ENCODE data around the gene CLN5.
"Not testable (repeated sequence)": the region's sequence is repeated elsewhere in the genome, so short reads cannot be mapped to it uniquely, and the experiment has no call there.

Gene CLN5

DNA sequence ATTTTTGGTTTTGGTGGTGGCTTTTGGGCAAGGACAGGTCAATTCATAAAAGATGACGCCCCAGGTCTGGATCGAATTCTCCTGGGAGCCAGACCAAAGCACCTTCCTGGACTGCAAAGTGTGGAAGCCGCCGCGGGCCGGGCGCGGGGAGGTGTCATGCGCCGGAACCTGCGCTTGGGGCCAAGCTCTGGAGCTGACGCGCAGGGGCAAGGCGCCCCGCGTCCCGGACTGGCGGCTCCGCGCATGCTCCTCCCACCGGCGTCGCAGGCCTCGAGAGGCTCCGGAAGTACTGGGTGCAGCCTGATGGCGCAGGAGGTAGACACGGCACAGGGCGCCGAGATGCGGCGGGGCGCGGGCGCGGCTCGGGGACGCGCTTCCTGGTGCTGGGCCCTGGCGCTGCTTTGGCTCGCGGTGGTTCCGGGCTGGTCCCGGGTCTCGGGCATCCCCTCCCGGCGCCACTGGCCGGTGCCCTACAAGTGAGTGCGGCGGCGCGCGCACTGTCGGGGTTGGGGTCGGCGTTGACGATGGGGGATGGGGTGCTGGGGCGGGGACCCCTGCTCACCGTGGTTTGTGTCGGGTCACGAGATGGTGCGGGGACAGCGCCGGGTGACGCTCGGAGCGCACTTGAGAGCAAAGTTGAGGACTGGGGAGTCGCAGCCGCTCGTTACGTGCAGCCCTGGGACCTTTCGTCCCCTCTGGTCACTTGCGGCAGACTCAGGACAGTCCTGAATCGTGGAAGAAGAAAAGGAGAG is at the start of gene CLN5:
Gene CLN5, plus strand, starts transcription at position 286 of the 752 bp plus-strand sequence. Its CDS starts 18 bp downstream, at position 304.
- peak; percentile 77 for DNase-seq

DNA sequence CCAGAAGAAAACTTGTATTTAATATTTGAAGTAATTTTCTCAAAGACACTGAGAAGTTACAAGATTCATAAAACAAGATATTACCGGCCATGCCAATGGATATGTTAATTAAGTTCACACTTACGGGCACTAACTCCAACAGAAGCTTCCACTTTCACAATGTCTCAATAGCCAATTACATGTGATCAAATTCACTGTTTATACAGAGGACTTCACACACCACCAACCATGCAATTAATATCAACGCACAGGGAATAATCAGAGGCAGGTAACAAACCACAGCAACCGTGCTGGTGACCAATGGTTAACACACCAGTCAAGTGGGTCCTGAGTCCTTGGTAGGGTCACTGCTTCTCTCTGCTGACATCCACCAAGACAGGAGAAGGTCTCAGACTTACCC is 49.5 kb upstream of the CLN5 start:
- DNase-seq = no peak

DNA sequence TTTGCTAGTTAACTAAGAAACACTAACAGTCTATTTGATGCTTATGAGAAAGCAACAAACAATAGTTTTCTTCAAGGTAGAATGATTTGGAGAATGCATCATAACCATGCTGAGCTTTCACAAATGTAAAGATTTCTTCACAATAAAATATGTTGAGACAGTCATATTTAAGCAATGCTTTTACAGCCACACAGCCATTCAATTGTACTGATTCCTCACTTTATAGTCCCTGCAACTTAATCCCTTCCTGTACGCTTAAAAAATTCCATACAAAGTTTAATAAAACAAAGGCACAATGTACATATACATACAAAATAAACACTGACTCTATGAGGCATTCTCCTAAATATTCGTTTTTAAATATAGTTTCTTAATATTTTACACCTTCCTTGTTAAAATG is 48.2 kb upstream of the CLN5 start:
- DNase-seq = no peak

DNA sequence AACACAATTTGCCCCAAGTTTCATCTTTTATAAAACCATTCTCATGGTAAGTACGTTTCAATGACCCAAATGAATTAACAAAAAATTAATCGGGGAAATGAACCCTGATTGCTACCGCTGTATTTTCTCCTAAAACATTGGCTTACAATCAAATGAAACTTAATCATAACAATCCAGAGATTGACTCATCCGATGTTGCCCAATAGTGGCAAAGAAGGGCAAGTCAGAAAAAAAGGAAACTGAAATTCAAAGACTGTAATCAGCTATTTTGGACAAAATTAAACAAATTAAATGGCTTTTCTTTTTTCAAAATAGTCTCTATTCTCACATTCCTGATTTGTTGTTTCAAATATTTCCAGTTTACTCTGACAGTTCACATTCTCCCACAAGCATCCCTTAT is 47.4 kb upstream of the CLN5 start:
- DNase-seq = no peak

DNA sequence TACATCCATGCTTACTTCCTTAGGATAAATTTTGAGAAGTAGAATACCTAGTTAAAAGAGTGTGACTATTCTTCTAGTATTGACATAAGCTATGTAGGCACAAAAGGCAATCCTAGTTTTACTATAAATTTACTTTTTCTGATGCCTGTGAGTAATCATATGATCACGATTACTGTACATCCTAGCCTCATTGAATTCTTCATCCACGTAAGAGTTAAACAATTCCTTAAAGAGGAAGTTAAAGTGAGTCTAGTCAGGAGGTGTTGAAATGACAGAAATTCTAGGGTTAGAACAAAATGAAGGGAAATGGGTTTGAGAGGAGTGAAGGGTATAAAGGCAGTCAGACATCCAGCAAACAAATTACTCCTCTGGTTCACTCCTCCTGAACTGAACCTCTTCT is 43.7 kb upstream of the CLN5 start, which contains the start of gene ACOD1:
Gene ACOD1, plus strand, starts transcription at position 363 of the 400 bp plus-strand sequence. CDS start 48 bp downstream, outside the sequence.
- DNase-seq = no peak

DNA sequence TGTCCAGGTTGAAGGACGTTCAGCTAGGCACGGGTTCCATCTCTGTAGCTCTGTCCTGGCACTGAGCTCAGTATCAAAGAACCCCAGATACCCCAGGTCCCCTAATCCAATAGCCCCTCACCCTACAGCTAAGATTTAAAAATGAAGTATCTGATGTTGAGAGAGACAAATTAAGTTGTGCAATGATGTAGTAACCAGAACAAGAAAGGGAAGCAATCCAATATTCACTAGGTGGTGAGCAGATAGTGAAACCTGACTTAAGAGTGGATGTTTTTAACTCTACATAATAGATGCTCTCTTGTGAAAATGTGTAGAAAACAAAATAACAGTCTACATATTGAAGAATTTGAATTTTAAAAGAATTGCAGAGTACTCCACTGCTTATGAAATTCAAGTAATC is 41.8 kb upstream of the CLN5 start:
- DNase-seq = no peak

DNA sequence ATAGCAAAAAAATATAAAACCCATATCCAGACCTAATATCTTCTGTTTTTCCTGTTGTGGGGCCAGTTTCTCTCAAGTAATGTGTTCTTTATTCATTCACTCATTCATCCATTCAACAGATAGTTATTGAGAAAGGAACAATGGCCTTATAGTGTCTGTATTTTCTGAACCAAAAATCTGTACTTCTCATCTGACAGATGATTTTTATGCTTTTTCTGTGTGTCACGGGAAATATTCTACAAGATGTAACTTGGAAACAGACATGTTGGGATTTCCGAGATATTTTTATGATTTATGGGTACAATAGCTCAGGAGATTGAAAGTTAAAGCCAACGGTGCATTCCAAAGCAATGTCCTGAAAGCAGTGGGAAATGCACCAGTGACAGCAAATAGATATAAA is 37.9 kb upstream of the CLN5 start:
- DNase-seq = no peak

DNA sequence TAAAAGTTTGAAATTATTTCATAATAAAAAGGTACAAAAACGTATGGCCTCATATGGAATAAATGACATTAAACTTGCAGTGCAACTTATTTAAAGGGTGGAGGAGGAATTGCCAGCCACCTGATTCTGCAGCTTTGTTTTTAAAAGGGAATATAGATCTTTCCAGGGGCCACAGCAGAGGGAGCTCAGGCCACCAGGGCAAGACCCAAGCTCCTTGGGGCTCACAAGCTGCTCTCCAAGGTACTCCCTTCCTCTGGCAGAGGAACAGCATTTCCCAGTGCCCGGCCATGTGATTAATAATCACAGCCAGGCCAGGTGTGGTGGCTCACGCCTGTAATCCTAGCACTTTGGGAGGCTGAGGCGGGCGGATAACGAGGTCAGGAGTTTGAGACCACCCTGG is 37.3 kb upstream of the CLN5 start:
- DNase-seq = no peak

DNA sequence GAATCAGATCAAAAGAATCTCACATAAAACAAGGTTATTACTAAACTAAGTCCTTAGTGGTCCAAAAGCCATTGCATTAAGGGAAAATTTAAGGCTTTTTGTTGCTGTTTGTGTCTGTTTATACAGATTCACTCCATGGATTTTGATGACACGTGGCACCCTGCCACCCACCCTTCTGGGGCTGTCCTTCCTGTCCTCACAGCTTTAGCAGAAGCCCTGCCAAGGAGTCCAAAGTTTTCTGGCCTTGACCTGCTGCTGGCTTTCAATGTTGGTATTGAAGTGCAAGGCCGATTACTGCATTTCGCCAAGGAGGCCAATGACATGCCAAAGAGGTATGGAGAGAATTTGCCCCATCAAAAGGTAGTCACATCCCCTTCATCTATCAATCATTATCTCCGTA is 36.7 kb upstream of the CLN5 start:
- DNase-seq = no peak

DNA sequence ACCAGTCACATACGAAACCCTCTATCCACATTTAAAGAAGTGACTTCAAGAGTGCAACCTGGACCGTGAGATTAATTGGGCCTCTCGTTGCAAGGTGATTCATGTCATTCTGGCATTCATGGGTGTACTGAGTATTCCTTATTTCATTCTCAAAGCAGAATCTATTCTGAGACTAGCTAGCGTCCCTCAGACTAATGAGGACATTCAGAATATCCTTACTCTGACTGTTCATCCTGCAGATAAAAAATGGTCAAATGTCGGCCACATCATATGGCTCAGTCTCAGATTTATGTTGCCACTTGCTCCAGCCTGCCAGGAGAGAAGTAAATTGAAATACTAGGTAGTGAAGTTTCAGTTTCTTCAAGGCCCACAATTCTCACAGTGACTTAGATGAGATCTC is 36.2 kb upstream of the CLN5 start:
- no peak for DNase-seq

DNA sequence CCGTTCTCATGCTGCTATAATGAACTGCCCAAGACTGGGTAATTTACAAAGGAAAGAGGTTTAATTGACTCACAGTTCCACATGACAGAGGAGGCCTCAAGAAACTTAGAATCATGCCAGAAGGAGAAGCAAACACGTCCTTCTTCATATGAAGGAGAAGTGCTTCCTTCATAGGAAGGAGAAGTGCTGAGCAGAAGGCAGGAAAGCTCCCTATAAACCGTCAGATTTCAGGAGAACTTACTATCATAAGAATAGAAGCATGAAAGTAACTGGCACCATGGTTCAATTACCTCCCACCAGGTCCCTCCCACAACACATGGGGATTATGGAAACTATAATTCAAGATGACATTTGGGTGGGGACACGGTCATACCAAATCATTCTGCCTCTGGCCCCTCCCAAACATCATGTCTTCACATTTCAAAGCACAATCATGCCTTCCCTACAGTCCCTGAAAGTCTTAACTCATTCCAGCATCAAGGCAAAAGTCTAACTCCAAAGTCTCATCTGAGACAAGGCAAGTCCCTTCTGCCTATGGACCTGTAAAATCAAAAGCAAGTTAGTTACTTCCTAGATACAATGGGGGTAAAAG is 32.9 kb upstream of the CLN5 start:
- DNase-seq = no peak

DNA sequence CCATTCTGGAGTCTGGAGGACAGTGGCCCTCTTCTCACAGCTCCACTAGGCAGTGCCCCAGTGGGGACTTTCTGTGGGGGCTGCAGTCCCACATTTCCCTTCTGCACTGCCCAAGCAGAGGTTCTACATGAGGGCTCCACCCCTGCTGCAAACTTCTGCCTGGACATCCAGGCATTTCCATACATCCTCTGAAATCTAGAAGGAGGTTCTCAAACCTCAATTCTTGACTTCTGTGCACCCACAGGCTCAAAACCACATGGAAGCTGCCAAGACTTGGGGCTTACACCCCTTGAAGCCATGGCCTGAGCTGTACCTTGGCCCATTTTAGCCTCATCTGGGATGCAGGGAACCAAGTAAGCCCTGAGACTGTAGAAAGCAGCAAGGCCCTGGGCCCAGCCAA is 32.1 kb upstream of the CLN5 start:
- DNase-seq = not testable (repeated sequence)

DNA sequence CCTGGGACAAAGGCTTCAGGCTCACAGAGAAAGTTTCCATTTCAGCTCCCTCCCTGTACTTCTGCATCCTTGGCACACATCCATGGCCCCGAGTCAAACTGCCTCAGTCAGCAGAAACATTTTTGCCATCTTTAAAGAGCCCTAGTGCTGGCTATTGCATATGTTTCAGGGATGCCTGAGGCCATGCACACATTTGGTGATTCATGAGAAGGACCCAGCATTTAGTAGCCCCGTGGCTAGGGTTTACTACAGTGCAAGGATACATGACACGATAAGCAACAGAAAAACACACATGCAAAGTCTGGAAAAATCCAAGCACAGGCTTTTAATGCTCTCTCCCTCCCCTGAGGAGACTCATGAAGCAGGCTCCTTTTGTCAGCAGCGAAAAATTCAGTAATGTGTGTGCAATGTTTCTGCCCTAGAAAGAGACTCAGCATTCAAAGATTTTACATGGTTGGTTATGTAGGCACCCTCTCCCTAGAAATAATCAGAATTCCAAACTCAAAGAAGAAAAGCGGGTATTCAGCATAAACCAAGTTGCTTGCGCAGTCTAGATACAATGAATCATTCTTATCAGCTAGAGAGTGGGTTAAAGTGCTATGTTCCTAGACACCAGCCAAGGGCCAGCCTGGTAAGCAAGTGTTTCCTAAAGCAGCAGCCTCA is 26.0 kb upstream of the CLN5 start:
- no peak for DNase-seq

DNA sequence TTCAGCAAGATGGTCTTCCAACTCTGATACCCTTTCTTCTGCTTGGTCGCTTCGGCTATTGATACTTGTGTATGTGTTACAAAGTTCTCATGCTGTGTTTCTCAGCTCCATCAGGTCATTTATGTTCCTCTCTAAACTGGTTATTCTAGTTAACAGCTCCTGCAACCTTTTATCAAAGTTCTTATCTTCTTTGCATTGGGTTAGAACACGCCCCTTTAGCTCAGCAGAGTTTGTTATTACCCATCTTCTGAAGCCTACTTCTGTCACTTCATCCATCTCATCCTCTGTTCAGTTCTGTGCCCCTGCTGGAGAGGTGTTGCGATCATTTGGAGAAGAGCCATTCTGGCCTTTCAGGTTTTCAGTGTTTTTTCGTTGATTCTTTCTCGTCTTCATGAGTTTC is 24.9 kb upstream of the CLN5 start:
- no peak for DNase-seq

DNA sequence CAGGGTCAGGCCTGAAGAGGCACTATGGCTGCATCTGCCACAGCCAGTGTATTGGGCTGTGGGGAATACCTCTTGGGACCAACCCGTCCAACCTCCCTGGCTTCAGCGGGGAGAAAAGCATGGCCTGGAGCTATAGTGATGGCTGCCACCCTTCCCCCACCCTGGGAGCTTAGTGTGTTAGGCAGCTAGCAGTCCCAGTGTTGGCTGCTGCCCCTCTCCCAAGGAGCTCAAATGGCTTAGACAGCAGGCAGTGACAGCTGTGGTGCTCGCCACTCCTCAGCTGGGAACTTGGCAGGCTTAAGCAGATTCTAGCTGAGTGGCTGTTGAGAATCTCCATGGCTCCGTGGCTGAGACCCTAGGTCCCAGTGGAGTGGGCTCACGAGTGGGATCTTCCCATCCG is 23.8 kb upstream of the CLN5 start:
- DNase-seq = no peak

DNA sequence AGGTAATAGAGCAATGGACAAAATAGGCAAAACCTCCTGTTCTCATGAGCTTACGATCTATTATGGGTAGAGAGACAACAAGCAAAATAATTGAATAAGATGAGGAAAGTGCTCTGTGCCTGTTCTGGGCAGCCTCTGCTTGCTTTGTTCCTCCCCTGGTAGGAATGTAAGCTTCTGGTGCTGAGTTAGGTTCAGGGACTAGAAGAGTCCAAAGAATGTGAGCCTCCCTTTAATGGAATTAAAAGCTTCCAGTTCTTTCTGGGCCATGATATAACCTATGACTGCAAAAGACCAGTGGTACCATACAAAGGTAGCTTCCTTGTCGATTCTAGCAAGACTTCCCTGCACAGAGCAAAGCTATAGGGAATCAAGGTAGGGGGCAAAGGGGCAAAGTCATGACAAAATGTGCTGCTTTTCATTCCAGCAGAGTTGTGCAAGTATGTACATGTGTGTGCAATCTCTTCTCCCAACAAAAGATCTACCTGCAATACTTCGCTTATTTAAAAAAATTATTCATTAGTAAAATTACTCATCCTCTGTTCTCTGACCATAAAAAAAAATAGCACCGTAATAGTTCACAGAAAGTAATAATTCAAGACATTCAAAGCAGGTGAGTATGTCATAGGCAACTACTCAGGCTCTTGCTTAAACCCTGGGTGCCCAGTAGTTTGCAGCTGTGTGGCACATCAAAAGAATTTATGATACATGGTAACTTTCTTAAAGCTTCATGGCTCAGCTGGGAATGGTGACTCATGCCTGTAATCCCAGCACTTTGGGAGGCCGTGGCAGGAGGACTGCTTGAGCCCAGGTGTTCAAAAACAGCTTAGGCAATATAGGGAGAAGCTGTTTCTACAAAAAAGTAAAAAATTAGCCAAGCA is 22.2 kb upstream of the CLN5 start:
- DNase-seq = no peak

DNA sequence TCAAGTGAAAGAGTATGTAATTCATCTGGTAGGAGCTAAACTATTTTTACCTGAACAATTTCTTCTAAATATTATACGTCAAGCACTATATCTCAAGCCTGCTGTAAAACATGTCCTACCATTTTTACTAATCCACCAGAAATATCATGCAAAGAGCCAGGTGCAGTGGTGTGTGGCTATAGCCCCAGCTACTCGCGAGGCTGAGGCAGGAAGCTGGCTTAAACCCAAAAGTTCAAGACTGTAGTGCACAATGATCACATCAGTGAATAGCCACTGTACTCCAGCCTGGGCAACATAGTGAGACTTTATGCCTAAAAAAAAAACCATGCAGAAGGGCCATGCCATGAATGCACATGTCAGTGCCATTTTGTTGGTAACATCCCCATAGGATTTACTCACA is 20.7 kb upstream of the CLN5 start:
- DNase-seq = no peak

DNA sequence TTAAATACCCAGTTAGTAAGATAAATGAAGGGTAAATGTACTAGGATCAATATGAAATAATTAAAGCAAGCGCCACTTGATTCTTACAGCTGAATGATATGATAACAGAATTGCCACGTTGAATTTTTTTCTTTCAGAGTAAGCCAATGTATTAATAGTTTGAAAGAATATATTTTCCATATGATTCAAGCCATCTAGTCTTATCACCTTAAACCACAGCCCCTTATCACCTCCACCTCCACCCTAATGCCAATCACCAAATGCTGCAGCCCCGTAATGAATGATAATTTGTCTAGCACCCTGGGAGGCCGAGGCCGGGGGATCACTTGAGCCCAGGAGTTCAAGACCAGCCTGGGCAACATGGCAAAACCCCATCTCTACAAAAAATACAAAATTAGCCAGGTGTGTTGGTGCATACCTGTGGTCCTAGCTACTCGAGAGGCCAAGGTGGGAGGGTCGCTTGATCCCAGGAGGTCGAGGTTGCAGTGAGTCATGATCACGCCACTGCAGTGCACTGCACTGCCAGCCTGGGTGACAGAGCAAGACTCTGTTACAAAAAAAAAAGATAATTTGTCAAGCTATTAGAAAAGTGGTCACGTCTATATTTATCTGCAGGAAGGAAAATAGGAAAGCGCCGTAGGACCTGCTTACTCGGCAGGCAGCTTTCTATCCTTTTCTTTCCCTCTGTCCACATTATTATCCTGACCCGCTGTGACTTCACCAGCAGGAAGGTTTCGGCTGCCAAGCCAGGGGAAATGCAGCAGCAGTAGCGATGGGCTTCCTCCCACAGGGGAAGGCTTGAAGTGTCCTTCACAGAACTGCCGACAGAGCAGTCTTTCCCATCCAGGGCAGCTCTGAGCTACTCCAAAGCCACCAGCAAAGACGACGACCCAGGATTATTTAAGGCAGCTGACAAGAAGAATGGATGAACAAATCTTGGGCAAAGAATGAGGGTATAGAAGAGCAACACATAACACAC is 19.7 kb upstream of the CLN5 start:
- DNase-seq = no peak

DNA sequence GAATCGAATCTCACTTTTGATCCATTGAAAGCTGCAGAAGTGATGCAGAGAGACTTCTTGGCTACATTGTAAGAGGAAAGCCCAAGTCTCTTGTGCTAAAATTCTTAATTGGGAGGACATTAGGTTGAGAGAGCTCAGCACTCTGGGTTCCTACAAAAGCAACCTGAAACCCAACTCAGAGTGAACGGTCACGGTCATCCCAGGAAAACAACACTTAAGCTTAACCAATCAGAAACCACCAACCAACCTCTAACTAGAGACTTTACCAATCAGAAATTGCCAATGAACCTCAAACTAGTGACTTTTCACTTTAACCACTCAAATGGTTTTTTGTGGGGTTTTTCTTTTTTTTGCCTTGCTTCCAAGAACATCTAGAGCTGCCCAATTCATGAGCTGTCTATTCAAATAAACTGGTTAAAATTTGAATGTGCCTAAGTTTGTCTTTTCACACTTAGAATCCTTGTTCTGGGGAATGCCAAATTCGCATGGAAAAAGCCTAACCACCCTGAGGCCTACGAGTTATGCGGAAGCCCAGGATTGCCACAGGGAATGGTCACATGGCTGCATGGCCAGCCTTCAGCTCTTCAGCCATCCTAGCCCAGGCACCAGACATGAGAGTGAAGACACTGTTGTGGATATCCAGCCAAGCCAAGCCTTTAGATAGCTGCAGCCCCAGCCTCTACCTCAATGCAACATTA is 17.8 kb upstream of the CLN5 start:
- DNase-seq = no peak

DNA sequence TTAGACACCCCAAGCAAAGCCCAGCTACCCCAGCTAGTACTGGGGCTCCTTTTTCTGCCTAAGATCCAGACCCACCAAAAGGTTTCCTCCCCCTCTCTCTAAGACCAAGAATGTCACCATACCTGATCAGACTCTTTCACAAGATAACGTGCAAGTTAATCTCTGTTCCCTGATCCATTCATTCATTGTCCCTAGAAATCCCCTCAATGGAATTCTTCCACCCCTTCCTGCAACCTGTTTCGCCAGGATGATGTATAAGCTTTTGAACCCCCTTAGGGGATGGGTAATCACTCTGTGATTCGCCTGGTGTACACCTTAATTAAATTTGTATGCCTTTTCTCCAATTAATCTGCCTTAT is 17.3 kb upstream of the CLN5 start:
- no peak for DNase-seq

DNA sequence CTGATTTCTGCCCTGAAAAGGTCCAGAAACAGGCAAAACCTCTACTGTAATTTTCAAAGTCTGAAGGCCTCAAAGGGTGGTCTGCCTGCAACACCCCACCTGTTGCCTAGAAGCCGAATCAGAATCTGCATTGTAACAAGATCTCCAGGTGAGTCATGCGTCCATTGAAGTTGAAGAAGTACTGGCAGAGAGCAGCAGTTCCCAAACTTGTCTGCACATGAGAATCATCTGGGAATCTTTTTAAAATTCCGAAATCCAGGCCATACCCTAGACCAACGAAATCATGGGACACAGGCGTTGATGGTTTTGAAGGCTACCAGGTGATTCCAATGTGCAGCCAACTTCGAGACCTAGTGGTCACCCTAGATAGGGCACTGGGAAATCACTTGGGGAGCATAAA is 16.0 kb upstream of the CLN5 start:
- DNase-seq = no peak

DNA sequence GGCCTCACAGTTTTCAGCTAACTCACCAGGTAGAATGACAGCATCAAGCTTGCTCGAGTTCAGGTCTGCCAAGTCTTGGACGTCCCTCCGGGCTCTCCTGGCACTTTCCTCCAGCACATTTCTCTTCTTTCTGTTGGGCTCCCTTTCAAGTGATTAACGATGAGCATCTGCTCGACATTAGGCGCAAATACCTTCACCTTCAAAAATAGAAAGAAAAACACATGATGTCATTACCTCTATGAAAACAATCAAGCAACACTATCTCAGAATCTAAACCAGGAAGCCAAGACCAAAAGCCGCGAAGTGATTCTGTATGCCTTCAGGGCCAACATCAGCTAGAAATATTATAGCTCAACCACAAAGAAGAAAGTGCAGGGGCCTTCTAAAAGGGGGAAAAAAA is 15.4 kb upstream of the CLN5 start:
- DNase-seq = no peak

Measured in NCI-H748 treated with DMSO at 0.1 percent for 48 hours (cell line).